Measurements from ENCODE around the gene TSPAN4. TPM values are rescaled to one million over a fixed set of nuclear protein-coding genes. Genes with fewer than 3 reads are reported as not detected.

TSPAN4 gene
- total and polyA plus RNA-seq, 2 donors (not counting 1 experiment from before 2014, with no cell fraction given) = 102 to 191 TPM

DNA sequence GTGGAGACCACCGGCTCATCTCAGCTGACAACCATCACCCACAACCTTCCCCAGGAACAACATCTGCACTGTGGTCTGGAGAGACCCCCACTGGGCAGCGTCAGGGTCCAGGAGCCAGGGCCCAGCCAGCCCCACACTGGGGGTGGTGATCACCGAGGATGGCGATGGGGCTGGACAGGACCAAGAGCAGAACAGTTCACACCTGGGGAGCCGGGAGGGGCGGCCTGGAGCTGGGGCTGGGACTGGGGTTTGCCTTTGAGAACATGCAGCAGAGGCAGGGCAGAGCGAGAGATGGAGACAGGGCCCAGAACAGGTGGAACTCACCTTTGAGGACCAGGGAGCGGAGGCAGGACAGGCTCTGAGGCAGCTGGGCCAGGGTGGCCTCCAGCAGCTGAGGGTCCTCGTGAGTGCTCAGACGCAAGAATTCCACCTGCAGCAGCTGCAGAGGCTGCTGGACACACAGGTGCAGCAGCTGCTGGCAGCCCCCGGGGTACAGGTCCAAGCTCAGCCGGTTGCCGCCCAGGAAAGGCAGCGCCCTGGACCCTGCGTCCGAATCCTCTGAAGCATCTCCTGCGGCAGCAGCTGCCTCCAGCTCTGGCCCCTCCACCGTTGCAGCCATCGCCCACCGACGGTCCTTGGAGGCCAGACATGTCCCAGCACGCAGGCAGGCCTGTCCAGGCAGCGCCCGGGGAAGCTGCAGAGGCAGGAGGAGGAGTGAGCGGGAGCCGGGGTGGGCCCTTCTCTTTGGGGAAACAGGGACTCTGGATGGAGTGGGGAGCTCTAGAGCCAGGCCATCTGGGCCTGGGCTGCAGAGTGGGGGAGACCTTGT lies 38.7 kb upstream of the TSPAN4 start:
- Histone ChIP-seq H3K79me2 (ENCODE audit: control insufficient read depth, insufficient read depth, low read length) (peaks cover 9% of the 10 kb centered on the region), H3K4me3 (replicated peaks in 1 of 4; ENCODE audit: control extremely low read depth in 1 of 4, insufficient read depth in 1 of 4, low read depth in 3 of 4, low read length in 4 of 4) (peak overlapping the region; percentile 54 to 73 (median 60)), H3K4me1 (ENCODE audit: control insufficient read depth, extremely low read depth, insufficient read depth, low read length) (peaks cover 12% of the 10 kb centered on the region), H4K20me1 (ENCODE audit: control insufficient read depth, extremely low read depth, insufficient read depth, low read length) (no peaks in the 10 kb centered on the region), H3K27ac (ENCODE audit: insufficient read depth, low read length) (peak overlapping the region; percentile 57), H3K4me2 (ENCODE audit: extremely low read depth, insufficient read depth, low read length) (peak overlapping the region; percentile 97), H3K27me3 (ENCODE audit: control insufficient read depth, insufficient read depth, low read length) (no peaks in the 10 kb centered on the region), H3K9ac (ENCODE audit: insufficient read depth, low read length) (peak overlapping the region; percentile 20), H3K9me3 (ENCODE audit: control insufficient read depth, insufficient read depth, low read depth, low read length) (no peaks in the 10 kb centered on the region), H3K36me3 (ENCODE audit: control insufficient read depth, insufficient read depth, low read length) (peaks cover 20% of the 10 kb centered on the region), H2AFZ (ENCODE audit: low read length) (no peak overlapping the region)
- TF ChIP-seq EZH2 (IDR thresholded peaks at IDR 0.05; ENCODE audit: low read length, missing control alignments) = no peak
- TF ChIP-seq, protein P1, sequence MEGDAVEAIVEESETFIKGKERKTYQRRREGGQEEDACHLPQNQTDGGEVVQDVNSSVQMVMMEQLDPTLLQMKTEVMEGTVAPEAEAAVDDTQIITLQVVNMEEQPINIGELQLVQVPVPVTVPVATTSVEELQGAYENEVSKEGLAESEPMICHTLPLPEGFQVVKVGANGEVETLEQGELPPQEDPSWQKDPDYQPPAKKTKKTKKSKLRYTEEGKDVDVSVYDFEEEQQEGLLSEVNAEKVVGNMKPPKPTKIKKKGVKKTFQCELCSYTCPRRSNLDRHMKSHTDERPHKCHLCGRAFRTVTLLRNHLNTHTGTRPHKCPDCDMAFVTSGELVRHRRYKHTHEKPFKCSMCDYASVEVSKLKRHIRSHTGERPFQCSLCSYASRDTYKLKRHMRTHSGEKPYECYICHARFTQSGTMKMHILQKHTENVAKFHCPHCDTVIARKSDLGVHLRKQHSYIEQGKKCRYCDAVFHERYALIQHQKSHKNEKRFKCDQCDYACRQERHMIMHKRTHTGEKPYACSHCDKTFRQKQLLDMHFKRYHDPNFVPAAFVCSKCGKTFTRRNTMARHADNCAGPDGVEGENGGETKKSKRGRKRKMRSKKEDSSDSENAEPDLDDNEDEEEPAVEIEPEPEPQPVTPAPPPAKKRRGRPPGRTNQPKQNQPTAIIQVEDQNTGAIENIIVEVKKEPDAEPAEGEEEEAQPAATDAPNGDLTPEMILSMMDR (conservative IDR thresholded peaks at IDR 0.05 in 1 of 2, IDR thresholded peaks at IDR 0.05 in 1 of 2; ENCODE audit: low read depth in 1 of 2, low read length in 2 of 2) = no peak
- DNase-seq (ENCODE audit: low read depth in 2 of 2) = no peak

GRCh38 chr11:804599-804964 lies 38.1 kb upstream of the TSPAN4 start:
- Histone ChIP-seq H3K79me2 (ENCODE audit: control insufficient read depth, insufficient read depth, low read length) (peaks cover 10% of the 10 kb centered on the region), H3K9ac (ENCODE audit: insufficient read depth, low read length) (no peak overlapping the region), H3K4me1 (ENCODE audit: control insufficient read depth, extremely low read depth, insufficient read depth, low read length) (peaks cover 12% of the 10 kb centered on the region), H3K27ac (ENCODE audit: insufficient read depth, low read length) (peak overlapping the region; percentile 57), H3K9me3 (ENCODE audit: control insufficient read depth, insufficient read depth, low read depth, low read length) (no peaks in the 10 kb centered on the region), H3K27me3 (ENCODE audit: control insufficient read depth, insufficient read depth, low read length) (no peaks in the 10 kb centered on the region), H3K4me2 (ENCODE audit: extremely low read depth, insufficient read depth, low read length) (peak overlapping the region; percentile 97), H3K36me3 (ENCODE audit: control insufficient read depth, insufficient read depth, low read length) (peaks cover 20% of the 10 kb centered on the region), H4K20me1 (ENCODE audit: control insufficient read depth, extremely low read depth, insufficient read depth, low read length) (no peaks in the 10 kb centered on the region), H3K4me3 (replicated peaks in 1 of 4; ENCODE audit: control extremely low read depth in 1 of 4, insufficient read depth in 1 of 4, low read depth in 3 of 4, low read length in 4 of 4) (peak overlapping the region; percentile 54 to 73 (median 60)), H2AFZ (ENCODE audit: low read length) (no peak overlapping the region)
- TF ChIP-seq EZH2 (IDR thresholded peaks at IDR 0.05; ENCODE audit: low read length, missing control alignments) = no peak
- TF ChIP-seq, protein P1 (conservative IDR thresholded peaks at IDR 0.05 in 1 of 2, IDR thresholded peaks at IDR 0.05 in 1 of 2; ENCODE audit: low read depth in 1 of 2, low read length in 2 of 2) = no peak
- no peak for DNase-seq (ENCODE audit: low read depth in 2 of 2)

GRCh38 chr11:808427-809286 lies 34.0 kb upstream of the TSPAN4 start:
- H3K79me2 ChIP-seq (ENCODE audit: control insufficient read depth, insufficient read depth, low read length) = peaks cover 38% of the 10 kb centered on the region
- H3K4me2 ChIP-seq (ENCODE audit: extremely low read depth, insufficient read depth, low read length) = peak overlapping the region; percentile 98

More at GRCh38 chr11:808427-809286, 34.0 kb upstream of the TSPAN4 start:
- H3K4me1 ChIP-seq (ENCODE audit: control insufficient read depth, extremely low read depth, insufficient read depth, low read length) = peaks cover 19% of the 10 kb centered on the region
- no peaks in the 10 kb centered on the region for H3K27me3 ChIP-seq (ENCODE audit: control insufficient read depth, insufficient read depth, low read length)
- DNase-seq (ENCODE audit: low read depth in 2 of 2) = no peak
- H3K4me3 ChIP-seq (replicated peaks in 1 of 4; ENCODE audit: control extremely low read depth in 1 of 4, insufficient read depth in 1 of 4, low read depth in 3 of 4, low read length in 4 of 4) = peak overlapping the region; percentile 78 to 98 (median 94)
- no peaks in the 10 kb centered on the region for H4K20me1 ChIP-seq (ENCODE audit: control insufficient read depth, extremely low read depth, insufficient read depth, low read length)
- peak overlapping the region; percentile 31 for H2AFZ ChIP-seq (ENCODE audit: low read length)
- H3K27ac ChIP-seq (ENCODE audit: insufficient read depth, low read length) = peak overlapping the region; percentile 96
- H3K36me3 ChIP-seq (ENCODE audit: control insufficient read depth, insufficient read depth, low read length) = peaks cover 21% of the 10 kb centered on the region
- H3K9ac ChIP-seq (ENCODE audit: insufficient read depth, low read length) = peak overlapping the region; percentile 99
- TF ChIP-seq EZH2 (IDR thresholded peaks at IDR 0.05; ENCODE audit: low read length, missing control alignments) = no peak
- TF ChIP-seq, protein P1 (conservative IDR thresholded peaks at IDR 0.05 in 1 of 2, IDR thresholded peaks at IDR 0.05 in 1 of 2; ENCODE audit: low read depth in 1 of 2, low read length in 2 of 2) = no peak
- H3K9me3 ChIP-seq (ENCODE audit: control insufficient read depth, insufficient read depth, low read depth, low read length) = no peaks in the 10 kb centered on the region

Data from fibroblast of lung (primary cell).